ENCODE measurements around the gene TESPA1.

Gene TESPA1

DNA sequence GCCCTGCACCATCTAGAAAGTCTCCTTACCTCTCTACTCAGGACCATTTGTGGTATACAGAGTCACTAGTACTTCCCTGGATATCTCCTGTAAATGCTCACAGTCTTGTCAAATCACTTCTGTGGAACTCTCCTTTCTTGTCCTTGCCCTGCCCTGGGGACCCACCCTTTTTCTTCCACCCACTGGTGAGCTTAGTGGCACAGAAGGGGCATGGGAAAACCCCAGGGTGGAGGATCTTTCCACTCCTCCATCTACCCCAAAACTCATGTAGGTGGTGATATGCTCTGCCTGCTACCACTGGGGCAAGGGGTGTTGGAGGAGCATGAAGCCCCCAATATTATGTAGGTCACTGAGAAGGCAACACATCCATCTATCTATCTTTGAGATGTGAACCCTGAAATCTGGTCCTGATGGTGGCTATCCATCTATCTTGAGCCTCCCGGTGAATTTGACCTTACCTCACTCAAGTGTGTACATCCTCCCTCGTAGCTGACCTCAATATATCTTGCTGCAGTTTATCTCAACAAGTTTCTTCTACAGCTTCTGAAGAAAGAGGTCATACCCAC, 943 bp downstream of the TESPA1 start:
- DNase-seq (ENCODE audit: low spot score), result no peak

GRCh38 chr12:54981796-54982195, 2.8 kb downstream of the TESPA1 start:
- no peak for DNase-seq (ENCODE audit: low spot score)

DNA sequence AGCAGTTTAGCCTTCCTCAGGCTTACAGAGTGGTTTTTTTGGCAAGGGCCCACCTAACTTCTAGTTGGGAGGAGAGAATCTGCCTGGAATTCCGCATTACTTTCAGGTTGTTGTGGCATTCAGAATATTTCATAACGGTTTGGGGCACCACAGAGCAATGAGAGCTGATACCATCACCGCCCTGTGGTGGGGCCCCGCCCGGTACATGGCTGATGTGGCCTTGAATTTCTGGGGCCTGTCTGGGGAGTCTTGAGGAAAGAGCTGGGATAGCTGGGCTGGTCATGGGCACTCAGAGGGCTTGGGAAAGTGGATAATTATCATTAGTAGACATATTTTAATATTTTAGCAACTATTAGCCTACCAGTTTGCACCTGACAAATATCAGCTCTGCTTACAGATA, 4.2 kb downstream of the TESPA1 start:
- DNase-seq (ENCODE audit: low spot score), result no peak

DNA sequence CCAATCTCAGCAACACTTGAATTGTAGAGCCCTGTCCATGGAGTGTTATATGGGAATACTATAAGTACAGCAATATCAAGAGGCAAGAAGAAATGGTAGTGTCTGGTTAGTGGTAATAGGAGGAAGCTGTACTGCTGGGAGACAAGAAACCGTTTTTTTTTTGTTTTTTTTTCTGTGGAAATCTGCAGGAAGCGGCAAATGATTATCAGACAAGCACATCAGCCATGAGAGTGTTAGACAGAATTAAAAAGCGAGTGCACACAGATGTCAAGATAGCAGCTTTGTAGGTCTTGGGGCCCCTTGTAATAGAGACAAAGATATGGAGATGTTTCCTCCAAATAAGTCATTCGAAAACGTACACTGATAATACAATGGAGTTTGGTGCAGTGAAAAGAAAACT, 6.7 kb downstream of the TESPA1 start:
- no peak for DNase-seq (ENCODE audit: low spot score)

- no peak for DNase-seq (ENCODE audit: low spot score)
Observed at GRCh38 chr12:54977155-54977554, 7.4 kb downstream of the TESPA1 start.

- DNase-seq (ENCODE audit: low spot score), result peak; percentile 12
Observed at GRCh38 chr12:54975875-54976274, 8.7 kb downstream of the TESPA1 start.

GRCh38 chr12:54975272-54975671, 9.3 kb downstream of the TESPA1 start:
- peak; percentile 80 for DNase-seq (ENCODE audit: low spot score)

DNA sequence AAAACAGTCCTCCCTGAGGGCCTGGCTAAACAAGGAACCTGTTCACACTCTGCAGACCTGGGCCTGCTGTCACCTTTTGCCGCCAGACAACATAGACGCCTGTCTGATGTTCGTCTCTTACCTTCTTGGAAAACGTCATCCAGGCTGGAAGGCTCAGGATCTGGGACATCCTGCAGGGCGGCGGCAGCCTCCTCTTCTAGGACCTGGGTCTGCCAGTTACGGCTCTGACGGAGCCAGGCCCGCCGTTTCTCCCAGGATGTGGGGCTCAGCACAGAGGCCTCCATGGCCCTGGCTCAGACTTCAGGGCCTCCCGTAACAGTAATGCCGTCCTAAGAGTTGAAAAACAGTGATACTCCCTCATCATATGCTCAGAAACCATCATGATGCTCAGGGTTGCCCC, 10.3 kb downstream of the TESPA1 start:
- DNase-seq (ENCODE audit: low spot score), result no peak

GRCh38 chr12:54973556-54973955, 11.0 kb downstream of the TESPA1 start:
- no peak for DNase-seq (ENCODE audit: low spot score)

DNA sequence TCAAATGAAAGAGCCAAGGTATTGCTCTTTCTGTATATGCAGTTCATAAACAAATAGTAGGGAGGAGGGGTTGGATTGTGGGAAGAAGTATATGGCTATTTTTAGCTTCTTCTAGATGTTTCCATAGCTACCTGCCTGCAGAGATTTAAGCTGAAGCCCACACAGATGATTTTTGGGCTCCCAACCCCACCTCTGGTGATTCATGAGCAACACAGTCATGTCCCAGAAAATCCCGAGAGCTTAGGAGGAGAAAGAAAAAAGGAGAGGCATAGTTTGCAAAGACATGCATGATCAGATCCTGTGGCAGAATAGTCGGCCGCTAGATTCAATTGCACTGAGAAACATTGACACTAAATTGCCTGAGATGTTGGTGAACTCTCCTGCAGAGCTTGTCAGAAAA, 13.8 kb downstream of the TESPA1 start:
- no peak for DNase-seq (ENCODE audit: low spot score)

DNA sequence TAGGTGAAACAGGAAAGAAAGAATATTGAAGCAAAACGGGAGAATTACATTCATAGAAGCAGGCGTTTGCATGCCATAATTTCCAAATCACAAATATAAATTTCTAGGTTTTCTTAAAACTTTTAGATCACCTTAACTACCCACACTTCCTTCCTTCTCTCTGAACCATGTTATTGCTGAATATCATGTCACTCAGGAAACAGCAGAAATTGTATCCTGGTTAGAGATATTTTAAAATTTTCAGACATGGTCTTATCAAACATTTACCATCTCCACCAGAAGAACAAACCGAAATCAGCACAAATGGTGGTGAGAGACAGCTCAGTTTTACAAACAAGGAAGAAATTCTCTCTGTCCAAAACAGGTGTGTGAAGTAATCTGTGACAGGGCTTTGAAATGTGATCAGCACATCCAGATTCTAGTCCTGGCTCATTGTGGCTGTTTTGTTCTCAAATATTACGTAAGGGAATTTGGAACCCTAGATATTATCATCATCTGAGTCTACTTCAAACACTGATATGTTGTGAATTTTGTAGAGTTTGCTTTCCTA, 16.3 kb downstream of the TESPA1 start:
- no peak for DNase-seq (ENCODE audit: low spot score)

- no peak for DNase-seq (ENCODE audit: low spot score)
Observed at GRCh38 chr12:54967461-54967860, 17.1 kb downstream of the TESPA1 start.

GRCh38 chr12:54961190-54961589, 23.4 kb downstream of the TESPA1 start:
- no peak for DNase-seq (ENCODE audit: low spot score)

DNA sequence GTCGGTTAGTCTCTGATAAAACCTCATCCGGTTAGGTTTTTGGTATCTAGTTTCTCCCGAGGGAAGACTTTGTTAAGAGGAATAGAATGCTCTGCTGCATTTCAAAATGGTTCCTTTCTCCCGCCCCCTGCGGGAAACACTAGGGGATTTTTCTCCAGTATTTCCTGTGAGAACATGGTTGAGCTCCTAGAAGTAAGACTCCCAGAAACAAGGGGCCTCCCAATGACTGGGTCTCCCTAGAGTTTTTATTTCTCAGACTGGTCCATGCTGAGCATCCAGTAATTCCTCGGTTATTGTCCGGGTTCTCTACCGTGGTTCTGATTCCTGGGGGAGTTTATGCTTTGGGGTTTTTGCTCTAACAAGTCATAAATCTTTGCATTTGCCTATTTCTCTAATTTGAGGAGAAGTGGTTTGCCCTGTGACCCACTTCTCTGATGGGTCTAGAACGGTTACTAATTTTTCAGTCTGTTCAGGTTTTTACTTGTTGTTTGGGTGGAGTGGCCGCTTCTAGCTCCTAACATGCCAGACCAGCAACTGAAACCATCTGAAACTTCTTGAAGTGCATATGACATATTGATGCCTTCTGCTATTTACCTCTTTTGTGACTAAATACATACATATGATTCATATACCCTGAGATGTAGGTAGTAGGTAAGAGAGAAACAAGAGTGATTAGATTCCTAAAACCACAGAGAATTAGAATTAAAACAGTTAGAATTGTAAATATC, 25.1 kb downstream of the TESPA1 start:
- no peak for DNase-seq (ENCODE audit: low spot score)

GRCh38 chr12:54958048-54958658, 26.4 kb downstream of the TESPA1 start:
- DNase-seq (ENCODE audit: low spot score), result peak; percentile 75

- DNase-seq (ENCODE audit: low spot score), result no peak
Observed at GRCh38 chr12:54956818-54957641, 27.5 kb downstream of the TESPA1 start.

GRCh38 chr12:54956322-54956721, 28.2 kb downstream of the TESPA1 start:
- no peak for DNase-seq (ENCODE audit: low spot score)

DNA sequence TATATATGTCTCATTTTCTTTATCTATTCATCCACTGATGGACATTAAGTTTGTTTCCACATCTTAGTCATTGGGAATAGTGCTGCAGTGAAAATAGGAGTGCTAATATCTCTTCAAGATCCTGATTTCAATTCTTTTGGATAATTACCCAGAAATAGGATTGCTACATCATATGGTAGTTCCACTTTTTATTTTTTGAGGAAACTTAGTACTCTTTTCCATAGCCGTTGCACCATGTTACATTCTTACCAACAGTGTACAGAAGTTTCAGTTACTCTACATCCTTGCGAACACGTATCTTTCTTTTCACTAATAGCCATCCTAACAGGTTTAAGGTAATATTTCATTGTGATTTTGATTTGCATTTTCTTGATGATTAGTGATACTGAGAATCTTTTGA, 29.8 kb downstream of the TESPA1 start:
- DNase-seq (ENCODE audit: low spot score), result no peak

DNA sequence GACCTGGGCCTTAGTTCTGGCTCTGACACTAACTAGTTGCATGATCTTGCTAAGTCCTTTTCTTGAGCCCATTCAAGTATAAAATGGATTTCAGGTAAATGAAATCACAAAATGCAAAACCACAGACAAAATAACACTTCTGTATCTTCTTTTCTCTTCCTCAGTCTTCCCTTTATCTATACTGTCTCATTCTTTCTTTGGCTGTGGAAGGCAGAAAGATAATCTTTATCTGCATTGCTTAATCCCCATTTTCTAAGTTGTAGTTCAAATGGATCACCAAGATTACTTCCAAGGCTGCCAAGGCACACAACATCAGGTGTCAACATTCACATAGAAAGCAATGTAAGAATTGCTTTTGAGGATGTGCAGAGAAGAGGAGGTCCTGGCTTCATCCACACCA, 30.3 kb downstream of the TESPA1 start:
- no peak for DNase-seq (ENCODE audit: low spot score)

DNA sequence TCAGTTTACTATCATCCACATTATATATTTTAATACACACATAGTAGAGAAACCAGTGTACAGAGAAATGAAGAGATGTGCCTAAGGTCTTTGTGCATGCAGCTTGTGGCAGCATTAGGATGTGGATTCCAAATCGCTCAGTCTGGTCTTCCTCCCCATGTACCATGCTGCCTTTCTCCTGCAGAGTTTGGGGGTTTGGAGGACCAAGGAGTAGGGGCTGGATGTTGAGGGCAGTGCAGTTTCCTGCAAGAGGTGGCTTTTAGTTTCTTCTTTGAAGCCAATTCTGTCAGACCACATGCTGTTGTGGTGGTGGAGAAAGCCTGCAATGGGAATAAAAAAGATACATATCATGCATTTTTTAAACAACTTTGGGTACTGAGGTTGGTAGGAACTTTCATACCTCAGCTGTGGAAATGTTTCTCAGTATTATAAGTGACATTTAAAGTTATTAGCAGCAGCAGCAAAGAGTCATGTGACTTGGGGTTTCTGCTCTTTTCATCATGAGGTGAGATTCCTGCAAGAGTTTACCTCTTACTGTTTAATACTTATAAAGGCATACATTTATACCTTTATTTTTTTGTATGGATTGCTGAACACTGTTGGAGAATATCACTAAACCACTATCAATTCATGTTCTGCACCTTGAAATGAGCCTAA, 34.4 kb downstream of the TESPA1 start:
- no peak for DNase-seq (ENCODE audit: low spot score)

GRCh38 chr12:54949073-54949711, 35.4 kb downstream of the TESPA1 start:
- no peak for DNase-seq (ENCODE audit: low spot score)

Data from globus pallidus (tissue), 1 donor.